ENCODE measurements around the gene DOCK4.

DOCK4 gene

DNA sequence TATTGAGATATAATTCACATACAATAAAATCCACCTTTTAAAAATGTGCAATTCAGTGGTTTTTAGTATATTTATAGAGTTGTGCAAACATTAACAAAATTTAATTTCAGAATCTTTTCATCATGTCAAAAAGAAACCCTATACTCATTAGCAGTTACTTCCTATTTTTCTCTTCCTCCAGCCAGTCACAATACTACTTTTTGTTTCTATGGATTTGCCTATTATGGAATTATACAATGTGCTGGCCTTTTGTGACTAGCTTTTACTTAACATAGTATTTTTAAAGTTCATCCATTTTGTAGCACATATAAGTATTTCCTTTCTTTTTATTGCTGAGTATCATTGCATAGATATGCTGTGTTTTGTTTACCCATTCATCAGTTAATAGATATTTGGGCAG lies 444.0 kb downstream of the DOCK4 start:
- Histone ChIP-seq H3F3A (ENCODE audit: insufficient read depth) (no peaks in the 10 kb centered on the region), H3K36me3 (ENCODE audit: low read length) (no peaks in the 10 kb centered on the region), H3K9me2 (replicated peaks; ENCODE audit: insufficient read depth, low read length) (no peaks in the 10 kb centered on the region), H4K20me1 (ENCODE audit: low read depth, low read length) (no peaks in the 10 kb centered on the region), H3K4me2 (ENCODE audit: low read depth, low read length, poor library complexity, severe bottlenecking) (no peak overlapping the region), H3K4me3 (ENCODE audit: insufficient read depth, low read length, poor library complexity, severe bottlenecking) (no peak overlapping the region), H3K27me3 (ENCODE audit: low read length) (no peaks in the 10 kb centered on the region), H2AFZ (ENCODE audit: low read depth, low read length, severe bottlenecking) (no peak overlapping the region), H3K9me3 (ENCODE audit: insufficient read depth, low read length) (no peaks in the 10 kb centered on the region), H3K9ac (ENCODE audit: low read length) (no peak overlapping the region), H3K79me2 (ENCODE audit: insufficient read depth, low read length) (no peaks in the 10 kb centered on the region), H3K27ac (ENCODE audit: low read depth, low read length) (no peak overlapping the region)
- TF ChIP-seq EZH2phosphoT487 (conservative IDR thresholded peaks at IDR 0.05; ENCODE audit: low read length), result no peak
- TF ChIP-seq, protein P1, sequence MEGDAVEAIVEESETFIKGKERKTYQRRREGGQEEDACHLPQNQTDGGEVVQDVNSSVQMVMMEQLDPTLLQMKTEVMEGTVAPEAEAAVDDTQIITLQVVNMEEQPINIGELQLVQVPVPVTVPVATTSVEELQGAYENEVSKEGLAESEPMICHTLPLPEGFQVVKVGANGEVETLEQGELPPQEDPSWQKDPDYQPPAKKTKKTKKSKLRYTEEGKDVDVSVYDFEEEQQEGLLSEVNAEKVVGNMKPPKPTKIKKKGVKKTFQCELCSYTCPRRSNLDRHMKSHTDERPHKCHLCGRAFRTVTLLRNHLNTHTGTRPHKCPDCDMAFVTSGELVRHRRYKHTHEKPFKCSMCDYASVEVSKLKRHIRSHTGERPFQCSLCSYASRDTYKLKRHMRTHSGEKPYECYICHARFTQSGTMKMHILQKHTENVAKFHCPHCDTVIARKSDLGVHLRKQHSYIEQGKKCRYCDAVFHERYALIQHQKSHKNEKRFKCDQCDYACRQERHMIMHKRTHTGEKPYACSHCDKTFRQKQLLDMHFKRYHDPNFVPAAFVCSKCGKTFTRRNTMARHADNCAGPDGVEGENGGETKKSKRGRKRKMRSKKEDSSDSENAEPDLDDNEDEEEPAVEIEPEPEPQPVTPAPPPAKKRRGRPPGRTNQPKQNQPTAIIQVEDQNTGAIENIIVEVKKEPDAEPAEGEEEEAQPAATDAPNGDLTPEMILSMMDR (IDR thresholded peaks at IDR 0.05; ENCODE audit: insufficient read depth, low read length, poor library complexity, severe bottlenecking), result no peak

DNA sequence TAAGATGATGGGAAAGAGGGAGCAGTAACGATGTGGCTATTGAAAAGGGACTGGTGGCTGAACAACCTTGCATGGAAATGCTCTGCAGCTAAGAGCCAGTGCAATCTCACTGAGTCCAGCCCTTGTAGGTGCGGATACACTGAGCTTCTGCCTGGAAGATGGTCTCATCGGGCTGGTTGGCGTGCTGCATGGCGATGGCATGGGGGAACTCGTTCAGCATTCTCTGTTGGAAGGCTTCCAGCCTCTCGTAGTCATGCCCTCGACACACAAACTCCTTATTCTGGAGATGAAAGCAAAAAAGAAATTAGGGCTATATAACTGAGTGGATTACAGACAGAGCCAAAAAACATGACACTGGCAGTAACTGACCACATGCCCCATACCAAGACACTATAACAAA lies 446.2 kb downstream of the DOCK4 start:
- Histone ChIP-seq H3K27me3 (ENCODE audit: low read length) (no peaks in the 10 kb centered on the region), H3K9me3 (ENCODE audit: insufficient read depth, low read length) (no peaks in the 10 kb centered on the region), H3F3A (ENCODE audit: insufficient read depth) (no peaks in the 10 kb centered on the region), H3K36me3 (ENCODE audit: low read length) (no peaks in the 10 kb centered on the region), H3K27ac (ENCODE audit: low read depth, low read length) (no peak overlapping the region), H3K4me3 (ENCODE audit: insufficient read depth, low read length, poor library complexity, severe bottlenecking) (no peak overlapping the region), H3K9me2 (replicated peaks; ENCODE audit: insufficient read depth, low read length) (no peaks in the 10 kb centered on the region), H3K79me2 (ENCODE audit: insufficient read depth, low read length) (no peaks in the 10 kb centered on the region), H3K4me2 (ENCODE audit: low read depth, low read length, poor library complexity, severe bottlenecking) (no peak overlapping the region), H2AFZ (ENCODE audit: low read depth, low read length, severe bottlenecking) (no peak overlapping the region), H3K9ac (ENCODE audit: low read length) (no peak overlapping the region), H4K20me1 (ENCODE audit: low read depth, low read length) (no peaks in the 10 kb centered on the region)
- TF ChIP-seq, protein P1 (IDR thresholded peaks at IDR 0.05; ENCODE audit: insufficient read depth, low read length, poor library complexity, severe bottlenecking), result no peak
- no peak for TF ChIP-seq EZH2phosphoT487 (conservative IDR thresholded peaks at IDR 0.05; ENCODE audit: low read length)

DNA sequence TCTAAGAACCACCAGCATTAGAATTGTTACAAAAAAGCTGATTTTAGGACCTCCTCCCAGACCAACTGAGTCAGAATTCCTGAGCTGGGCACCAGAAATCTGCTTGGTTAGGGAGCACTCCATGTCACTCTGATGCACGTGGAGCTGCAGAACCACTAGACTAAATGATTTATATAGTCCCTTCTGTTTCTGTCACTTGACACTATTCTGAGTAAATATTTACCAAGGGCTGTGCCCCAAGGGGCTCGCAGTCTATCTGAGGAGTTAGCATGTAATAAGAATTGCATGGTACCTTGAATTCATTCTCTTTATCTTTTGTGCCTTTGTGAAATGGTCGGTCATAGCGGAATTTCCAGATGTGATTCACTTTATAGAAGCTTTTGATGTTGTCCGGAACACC lies 447.9 kb downstream of the DOCK4 start:
- no peaks in the 10 kb centered on the region for H3K9me3 ChIP-seq (ENCODE audit: insufficient read depth, low read length)
- H3K27ac ChIP-seq (ENCODE audit: low read depth, low read length), result no peak overlapping the region
- no peaks in the 10 kb centered on the region for H3F3A ChIP-seq (ENCODE audit: insufficient read depth)
- no peaks in the 10 kb centered on the region for H3K79me2 ChIP-seq (ENCODE audit: insufficient read depth, low read length)
- no peak overlapping the region for H3K9ac ChIP-seq (ENCODE audit: low read length)
- H3K4me2 ChIP-seq (ENCODE audit: low read depth, low read length, poor library complexity, severe bottlenecking), result no peak overlapping the region
- no peak for TF ChIP-seq EZH2phosphoT487 (conservative IDR thresholded peaks at IDR 0.05; ENCODE audit: low read length)
- TF ChIP-seq, protein P1 (IDR thresholded peaks at IDR 0.05; ENCODE audit: insufficient read depth, low read length, poor library complexity, severe bottlenecking), result no peak
- H3K36me3 ChIP-seq (ENCODE audit: low read length), result no peaks in the 10 kb centered on the region
- no peak overlapping the region for H3K4me3 ChIP-seq (ENCODE audit: insufficient read depth, low read length, poor library complexity, severe bottlenecking)
- no peak overlapping the region for H2AFZ ChIP-seq (ENCODE audit: low read depth, low read length, severe bottlenecking)
- no peaks in the 10 kb centered on the region for H3K27me3 ChIP-seq (ENCODE audit: low read length)
- no peaks in the 10 kb centered on the region for H4K20me1 ChIP-seq (ENCODE audit: low read depth, low read length)
- H3K9me2 ChIP-seq (replicated peaks; ENCODE audit: insufficient read depth, low read length), result no peaks in the 10 kb centered on the region
